Activated CD4-positive, alpha-beta T cell treated with anti-CD3 and anti-CD28 coated beads, Interleukin-2, amount 10 ng/mL, durations not matched to agents 24 days and 14 days (primary cell): ENCODE results near the gene AGR2. TPM values are rescaled to one million over a fixed set of nuclear protein-coding genes. Genes with fewer than 3 reads are reported as not detected.

ENCODE experiments used
- DNase-seq: peaks from one replicate; pipeline ENCODE4 v3.0.0; 2022
- H3K27ac Mint-ChIP-seq: one replicate; pipeline ENCODE4 v1.8.0; 2022; ENCODE audit warnings: mild to moderate bottlenecking, mixed read lengths
- H3K27me3 Mint-ChIP-seq: one replicate; pipeline ENCODE4 v1.8.0; 2022; ENCODE audit warnings: mixed read lengths
- H3K36me3 Mint-ChIP-seq: one replicate; pipeline ENCODE4 v1.8.0; 2022; ENCODE audit warnings: low read depth, mild to moderate bottlenecking, mixed read lengths
- H3K4me1 Mint-ChIP-seq: one replicate; pipeline ENCODE4 v1.8.0; 2021; ENCODE audit warnings: mixed read lengths
- H3K4me3 Mint-ChIP-seq: one replicate; pipeline ENCODE4 v1.8.0; 2022; ENCODE audit warnings: mild to moderate bottlenecking, moderate library complexity, mixed read lengths
- H3K9me3 Mint-ChIP-seq: one replicate; pipeline ENCODE4 v1.8.0; 2021; ENCODE audit warnings: mixed read lengths
- intact Hi-C: fragments of 100-400 bp; cut with micrococcal nuclease; formaldehyde crosslinking; loops from one replicate; pipeline ENCODE4 v1.15.1; 2023
- total RNA-seq: library from RNA; stranded (reverse); gene quantifications from 2 replicates; pipeline ENCODE4 v1.2.3, GENCODE V29; 2022

The AGR2 gene
- total RNA-seq, 1 donor from 2014 or later, result not detected

DNA sequence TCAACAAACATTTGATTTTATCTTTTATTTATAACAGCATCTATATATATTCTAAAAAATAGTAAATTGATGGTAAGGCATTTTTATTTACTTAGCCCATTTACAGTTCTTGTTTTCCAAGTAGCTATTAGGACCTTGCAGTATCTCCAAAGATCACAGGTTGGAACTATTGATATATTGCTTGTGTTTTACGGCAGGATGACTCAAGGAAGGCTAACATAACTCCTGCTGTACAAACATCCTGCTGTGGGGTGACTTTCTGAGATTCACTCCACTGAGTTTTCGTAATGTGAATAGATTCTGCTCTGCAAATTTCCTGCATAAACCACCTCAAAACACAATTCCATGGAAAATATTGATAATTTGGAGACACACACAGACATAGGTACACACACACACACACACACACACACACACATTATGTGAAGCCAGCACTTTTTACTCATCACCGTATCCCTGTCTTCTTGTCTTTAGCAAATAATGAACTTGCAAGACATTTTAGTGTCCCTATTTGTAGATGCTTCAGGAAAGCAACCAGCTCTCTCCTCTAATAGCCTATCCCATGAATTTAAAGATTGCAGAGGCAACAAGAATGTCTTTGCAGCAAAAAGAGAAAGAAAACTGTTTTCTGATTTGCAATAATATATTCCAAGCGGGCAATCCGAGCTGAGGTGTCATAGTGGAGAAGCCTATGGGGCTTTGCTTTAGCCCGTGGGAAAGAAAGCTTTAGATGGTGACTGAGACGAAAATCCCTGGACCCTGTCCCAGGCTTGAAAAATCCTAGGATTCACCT lies 722 bp downstream of the AGR2 start:
- Mint-ChIP-seq H3K4me1 (no peaks in the 10 kb centered on the region), H3K9me3 (no peaks in the 10 kb centered on the region), H3K27me3 (peaks cover 11% of the 10 kb centered on the region), H3K36me3 (no peaks in the 10 kb centered on the region), H3K27ac (no peak overlapping the region), H3K4me3 (no peak overlapping the region)
- no peak for DNase-seq
- intact Hi-C loops, result no loop called here

DNA sequence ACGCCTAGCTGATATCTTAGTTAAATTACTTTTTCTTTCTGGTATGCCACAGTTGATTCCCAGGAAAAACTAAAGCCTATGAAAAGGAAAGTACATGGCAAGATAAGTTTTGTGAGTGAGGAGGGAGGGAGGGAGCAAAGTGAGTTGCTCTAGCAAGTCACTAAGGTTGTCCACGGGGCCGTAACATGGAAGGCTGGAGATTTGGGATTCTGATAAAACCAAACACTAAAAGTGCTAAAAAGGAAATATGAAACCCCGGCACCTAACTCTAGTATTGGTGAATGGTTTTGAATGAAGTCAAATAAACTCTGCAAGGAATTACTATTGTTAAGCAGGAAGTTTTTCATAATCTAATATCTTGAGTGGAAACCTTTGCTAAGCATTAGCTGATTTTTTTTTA lies 1.7 kb downstream of the AGR2 start:
- Mint-ChIP-seq H3K36me3 (no peaks in the 10 kb centered on the region), H3K4me1 (no peaks in the 10 kb centered on the region), H3K9me3 (no peaks in the 10 kb centered on the region), H3K27me3 (peaks cover 11% of the 10 kb centered on the region), H3K27ac (no peak overlapping the region), H3K4me3 (no peak overlapping the region)
- intact Hi-C loops, result no loop called here
- no peak for DNase-seq

DNA sequence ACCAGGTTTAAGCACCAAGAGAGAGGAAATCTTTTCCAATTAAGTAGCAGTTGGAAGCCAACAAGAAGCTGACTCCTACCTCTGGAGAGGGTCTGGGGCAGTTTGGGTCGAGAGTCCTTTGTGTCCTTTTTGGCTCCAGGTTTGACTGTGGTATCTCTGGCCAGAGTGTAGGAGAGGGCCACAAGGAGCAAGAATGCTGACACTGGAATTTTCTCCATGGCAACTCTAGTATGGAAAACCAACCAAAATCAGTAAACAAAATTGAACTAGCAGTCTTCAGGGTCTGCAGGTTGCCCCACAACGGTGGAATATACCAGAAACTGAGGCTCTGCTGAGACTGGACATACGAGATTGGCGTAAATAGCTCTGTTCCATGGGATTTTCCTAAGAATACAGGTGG lies 3.2 kb downstream of the AGR2 start:
- no peaks in the 10 kb centered on the region for H3K4me1 Mint-ChIP-seq
- H3K27ac Mint-ChIP-seq, result no peak overlapping the region
- peaks cover 8% of the 10 kb centered on the region for H3K27me3 Mint-ChIP-seq
- no peaks in the 10 kb centered on the region for H3K9me3 Mint-ChIP-seq
- no peak overlapping the region for H3K4me3 Mint-ChIP-seq
- intact Hi-C loops, result loop anchor here (1.0 kb wide), 1 partner anchor 117 kb away; no protein-coding TSS in a partner anchor
- DNase-seq, result no peak
- no peaks in the 10 kb centered on the region for H3K36me3 Mint-ChIP-seq

DNA sequence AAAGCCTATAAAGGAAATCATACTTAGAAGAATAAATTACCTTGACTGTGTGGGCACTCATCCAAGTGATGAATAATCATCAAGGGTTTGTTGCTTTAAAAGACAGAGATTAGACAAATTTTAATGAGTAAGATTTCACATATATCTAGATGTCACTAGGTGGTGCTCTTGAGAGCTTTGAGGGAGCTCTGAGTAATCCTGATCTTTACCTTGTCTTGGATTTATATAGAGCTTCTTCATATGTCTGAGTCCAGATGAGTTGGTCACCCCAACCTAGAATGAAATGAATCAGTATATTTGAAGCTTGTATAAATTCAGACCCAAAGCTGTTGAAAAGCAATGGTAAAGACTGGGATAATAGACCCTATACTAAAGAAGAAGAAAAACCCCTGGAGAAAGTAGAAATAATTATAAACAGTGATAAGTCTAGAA lies 3.7 kb downstream of the AGR2 start:
- no peak for DNase-seq
- Mint-ChIP-seq H3K27me3 (peaks cover 7% of the 10 kb centered on the region), H3K27ac (no peak overlapping the region), H3K4me3 (no peak overlapping the region), H3K36me3 (no peaks in the 10 kb centered on the region), H3K4me1 (no peaks in the 10 kb centered on the region), H3K9me3 (no peaks in the 10 kb centered on the region)
- intact Hi-C loops, result loop anchor here (1.0 kb wide), 1 partner anchor 117 kb away; no protein-coding TSS in a partner anchor

DNA sequence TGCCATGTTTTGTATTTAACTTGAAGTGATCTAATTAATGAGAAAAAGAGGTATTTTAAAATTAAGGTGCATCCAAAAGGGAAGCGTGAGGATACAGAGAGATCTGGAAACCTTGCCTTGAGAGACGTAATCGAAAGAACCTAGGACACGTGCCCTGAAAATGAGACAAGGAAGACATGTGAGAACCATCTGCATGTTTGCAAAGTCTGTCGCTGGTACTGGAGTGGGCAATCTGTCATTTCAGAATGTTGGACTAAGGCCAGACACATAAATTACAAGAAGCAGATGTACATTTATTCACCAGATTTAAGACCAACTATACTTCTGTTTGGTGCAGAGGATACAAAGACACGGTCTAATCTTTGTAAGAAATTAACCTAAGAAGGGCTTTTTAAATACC lies 9.2 kb downstream of the AGR2 start:
- Mint-ChIP-seq H3K4me3 (no peak overlapping the region), H3K36me3 (no peaks in the 10 kb centered on the region), H3K4me1 (no peaks in the 10 kb centered on the region), H3K27ac (no peak overlapping the region), H3K9me3 (no peaks in the 10 kb centered on the region), H3K27me3 (peaks cover 16% of the 10 kb centered on the region)
- intact Hi-C loops, result no loop called here
- DNase-seq, result no peak

DNA sequence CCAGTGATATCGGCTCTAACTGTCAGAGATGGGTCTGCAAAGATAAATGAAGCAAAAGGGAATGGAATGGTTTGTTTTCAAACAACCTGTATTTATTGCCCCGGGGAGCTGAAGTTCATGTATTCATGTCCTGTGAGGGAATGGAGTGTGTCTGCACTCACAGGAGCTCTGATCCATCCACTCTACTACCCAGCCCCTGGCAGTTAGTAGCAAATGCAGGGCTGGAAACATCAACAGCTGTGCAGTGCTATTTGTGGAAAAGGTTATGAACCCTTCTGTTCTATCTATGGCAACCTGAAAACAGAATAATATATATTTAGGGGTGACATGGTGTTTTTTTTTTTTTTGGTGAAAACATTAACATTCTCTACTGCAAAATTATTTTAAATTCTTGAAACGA lies 9.8 kb downstream of the AGR2 start:
- H3K4me1 Mint-ChIP-seq, result no peaks in the 10 kb centered on the region
- no peaks in the 10 kb centered on the region for H3K9me3 Mint-ChIP-seq
- DNase-seq, result no peak
- no peak overlapping the region for H3K27ac Mint-ChIP-seq
- H3K27me3 Mint-ChIP-seq, result peaks cover 16% of the 10 kb centered on the region
- intact Hi-C loops, result no loop called here
- H3K4me3 Mint-ChIP-seq, result no peak overlapping the region
- H3K36me3 Mint-ChIP-seq, result no peaks in the 10 kb centered on the region

DNA sequence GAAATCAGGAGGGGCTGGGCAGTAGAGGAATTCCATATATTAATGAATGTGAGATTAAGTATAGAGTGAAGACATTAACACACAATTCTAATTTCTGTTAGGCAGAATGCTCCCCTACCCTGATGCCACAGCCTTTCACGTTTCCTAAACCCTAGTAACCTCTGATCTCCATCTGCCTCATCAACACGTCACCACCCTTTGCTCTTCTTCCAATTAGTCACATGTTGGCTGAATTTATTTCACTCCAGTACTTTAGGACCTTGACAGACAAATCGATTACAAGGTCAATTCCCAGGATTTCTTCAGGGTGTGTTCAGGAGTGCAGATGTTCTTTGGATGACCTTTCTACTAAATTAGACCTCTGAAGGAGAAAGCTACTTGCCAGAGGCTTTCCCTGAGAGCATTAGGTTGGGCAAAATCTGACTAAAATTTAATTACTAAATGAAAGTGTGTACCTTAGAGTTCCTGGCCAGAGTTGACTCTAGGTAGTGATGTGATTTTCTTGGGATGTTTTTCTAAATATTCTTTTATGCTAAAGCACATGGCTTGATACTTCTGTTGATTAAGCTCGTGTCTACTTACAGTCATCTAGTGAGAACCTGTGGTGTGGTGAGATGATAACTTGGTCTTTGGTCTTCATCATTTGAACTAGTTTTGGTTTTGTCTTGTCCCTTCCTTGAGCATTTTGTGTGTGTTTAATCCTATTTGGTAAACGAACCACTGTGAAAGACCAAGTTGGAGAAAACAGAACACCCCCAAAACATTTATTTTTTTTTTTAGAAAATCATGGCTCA lies 12.7 kb downstream of the AGR2 start:
- Mint-ChIP-seq H3K9me3 (no peaks in the 10 kb centered on the region), H3K36me3 (no peaks in the 10 kb centered on the region), H3K4me1 (no peaks in the 10 kb centered on the region), H3K27ac (no peak overlapping the region), H3K27me3 (peaks cover 16% of the 10 kb centered on the region), H3K4me3 (no peak overlapping the region)
- DNase-seq, result no peak
- intact Hi-C loops, result no loop called here

DNA sequence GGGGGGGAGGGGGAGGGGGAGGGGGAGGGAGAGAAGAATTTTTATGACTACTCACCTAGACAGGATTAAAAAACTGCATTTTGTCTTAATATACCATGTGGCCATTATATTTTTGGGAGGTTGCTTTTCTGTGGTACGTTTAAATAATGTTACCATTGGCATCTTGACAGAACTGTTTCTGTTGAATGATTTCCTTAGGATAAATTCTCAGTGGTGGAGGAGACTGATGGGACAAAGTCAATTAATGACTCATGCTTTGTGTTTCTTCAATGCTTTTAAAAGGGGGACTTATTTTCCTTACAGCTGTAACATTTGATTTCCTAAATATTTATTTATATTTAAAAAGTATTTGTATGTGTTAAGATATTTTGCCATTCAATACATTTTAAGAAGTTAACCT lies 13.7 kb downstream of the AGR2 start:
- Mint-ChIP-seq H3K27me3 (peaks cover 14% of the 10 kb centered on the region), H3K4me1 (no peaks in the 10 kb centered on the region), H3K4me3 (no peak overlapping the region), H3K36me3 (no peaks in the 10 kb centered on the region), H3K9me3 (no peaks in the 10 kb centered on the region), H3K27ac (no peak overlapping the region)
- DNase-seq, result no peak
- intact Hi-C loops, result no loop called here

DNA sequence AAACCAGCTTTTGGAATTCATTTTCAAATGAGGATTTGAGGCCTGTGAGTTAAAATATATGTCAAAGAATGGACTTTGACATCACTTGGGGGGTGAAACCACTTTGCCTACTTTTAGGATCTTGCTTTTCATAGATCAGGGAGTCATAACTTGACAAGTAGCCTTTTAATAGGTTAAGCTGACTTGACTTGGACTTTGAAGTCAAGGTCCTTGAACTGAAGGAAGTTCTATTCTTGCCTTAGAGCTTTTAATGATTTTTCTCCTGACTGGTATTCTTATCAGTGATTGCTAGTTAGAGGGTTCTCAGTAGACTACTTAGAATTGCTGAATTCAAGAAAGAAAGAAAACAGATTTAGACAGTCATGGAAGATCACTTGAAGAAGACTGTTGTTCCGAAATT lies 17.7 kb downstream of the AGR2 start:
- H3K4me3 Mint-ChIP-seq, result no peak overlapping the region
- H3K36me3 Mint-ChIP-seq, result no peaks in the 10 kb centered on the region
- H3K9me3 Mint-ChIP-seq, result no peaks in the 10 kb centered on the region
- DNase-seq, result no peak
- intact Hi-C loops, result no loop called here
- H3K27me3 Mint-ChIP-seq, result peaks cover 2% of the 10 kb centered on the region
- H3K4me1 Mint-ChIP-seq, result no peaks in the 10 kb centered on the region
- no peak overlapping the region for H3K27ac Mint-ChIP-seq

DNA sequence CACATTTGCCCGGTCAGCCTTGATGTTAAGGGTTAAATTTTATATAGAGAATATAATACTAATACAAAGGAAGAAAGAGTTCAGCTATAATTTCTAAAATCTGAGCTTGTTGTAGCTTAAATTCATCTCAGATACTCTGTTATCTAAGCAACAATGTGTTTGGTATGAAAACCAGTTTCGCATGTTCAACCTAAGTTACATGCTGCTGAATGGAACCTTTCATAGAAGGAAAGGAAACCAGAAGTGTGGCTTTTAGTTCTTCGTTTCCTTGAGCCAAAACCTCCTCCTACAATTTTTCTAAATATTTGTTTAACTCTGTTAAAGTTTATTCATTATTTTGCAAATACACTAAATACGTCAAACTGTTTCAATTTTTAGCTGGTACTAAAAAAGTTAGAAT lies 18.5 kb downstream of the AGR2 start:
- H3K27ac Mint-ChIP-seq, result no peak overlapping the region
- intact Hi-C loops, result no loop called here
- H3K4me3 Mint-ChIP-seq, result no peak overlapping the region
- no peaks in the 10 kb centered on the region for H3K36me3 Mint-ChIP-seq
- DNase-seq, result no peak
- H3K9me3 Mint-ChIP-seq, result no peaks in the 10 kb centered on the region
- H3K4me1 Mint-ChIP-seq, result no peaks in the 10 kb centered on the region
- H3K27me3 Mint-ChIP-seq, result peaks cover 2% of the 10 kb centered on the region

DNA sequence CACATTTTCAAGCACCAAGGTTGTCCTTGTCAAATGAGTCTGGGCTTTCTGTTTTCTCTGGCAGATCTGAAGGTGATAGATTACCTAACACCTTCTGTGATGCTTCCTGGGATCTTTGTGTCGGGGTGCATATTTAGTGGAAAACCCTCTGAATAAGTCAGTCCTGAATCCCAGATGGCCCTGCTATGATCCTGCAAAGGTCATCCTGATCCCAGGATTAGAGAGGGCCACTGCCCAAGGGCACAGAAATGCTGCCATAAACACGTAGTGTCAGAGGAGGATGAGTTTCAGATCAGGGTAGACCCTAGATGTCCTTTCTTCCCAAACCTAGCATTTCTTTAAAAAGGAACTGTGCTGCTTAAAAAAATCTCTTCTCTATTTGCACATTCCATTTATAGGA lies 19.0 kb downstream of the AGR2 start:
- H3K27me3 Mint-ChIP-seq, result peaks cover 2% of the 10 kb centered on the region
- intact Hi-C loops, result no loop called here
- H3K4me3 Mint-ChIP-seq, result no peak overlapping the region
- H3K9me3 Mint-ChIP-seq, result no peaks in the 10 kb centered on the region
- no peaks in the 10 kb centered on the region for H3K4me1 Mint-ChIP-seq
- DNase-seq, result peak; percentile 33
- no peak overlapping the region for H3K27ac Mint-ChIP-seq
- no peaks in the 10 kb centered on the region for H3K36me3 Mint-ChIP-seq

DNA sequence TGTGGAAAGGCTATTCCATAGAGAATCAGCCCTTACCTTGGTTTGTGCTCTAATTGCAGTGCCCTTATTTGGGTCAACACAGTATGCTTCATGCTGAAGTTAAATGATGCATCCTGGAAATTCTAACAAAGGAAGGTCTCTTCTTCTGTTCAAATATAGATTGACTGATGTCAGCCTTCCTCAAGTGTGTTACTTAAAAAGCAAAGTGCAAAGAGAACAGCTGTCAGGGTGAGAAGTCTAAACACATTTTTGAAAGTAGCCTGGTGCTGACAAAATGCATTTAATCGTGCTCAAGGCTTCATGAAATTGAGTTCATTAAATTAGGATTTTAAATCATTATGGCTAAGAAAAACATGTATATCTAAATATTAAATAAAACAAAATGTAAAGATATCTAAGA lies 19.5 kb downstream of the AGR2 start:
- Mint-ChIP-seq H3K4me3 (no peak overlapping the region), H3K4me1 (no peaks in the 10 kb centered on the region), H3K27me3 (peaks cover 2% of the 10 kb centered on the region), H3K9me3 (no peaks in the 10 kb centered on the region), H3K36me3 (no peaks in the 10 kb centered on the region), H3K27ac (no peak overlapping the region)
- no peak for DNase-seq
- intact Hi-C loops, result no loop called here

DNA sequence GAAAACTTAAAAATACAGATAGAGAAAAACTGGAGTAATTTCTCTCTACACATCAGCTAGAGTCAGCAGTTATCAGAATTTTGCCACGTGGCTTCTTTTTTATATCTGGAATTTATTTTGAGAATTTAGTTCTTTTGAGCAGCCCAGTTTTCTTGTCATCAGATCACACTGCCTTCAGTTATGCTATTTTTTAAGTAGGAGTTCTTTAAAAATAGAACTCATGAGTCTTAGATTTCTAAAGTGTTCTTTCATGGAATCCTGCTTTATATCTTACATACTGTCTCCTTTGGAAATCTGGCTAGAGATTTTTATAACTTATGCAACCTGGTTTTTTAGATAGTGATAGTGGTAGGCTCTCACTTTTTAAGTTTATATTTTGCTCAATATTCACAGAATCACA lies 24.2 kb downstream of the AGR2 start:
- Mint-ChIP-seq H3K9me3 (no peaks in the 10 kb centered on the region), H3K4me1 (no peaks in the 10 kb centered on the region), H3K36me3 (no peaks in the 10 kb centered on the region), H3K4me3 (no peak overlapping the region), H3K27me3 (no peaks in the 10 kb centered on the region), H3K27ac (no peak overlapping the region)
- intact Hi-C loops, result no loop called here
- no peak for DNase-seq

DNA sequence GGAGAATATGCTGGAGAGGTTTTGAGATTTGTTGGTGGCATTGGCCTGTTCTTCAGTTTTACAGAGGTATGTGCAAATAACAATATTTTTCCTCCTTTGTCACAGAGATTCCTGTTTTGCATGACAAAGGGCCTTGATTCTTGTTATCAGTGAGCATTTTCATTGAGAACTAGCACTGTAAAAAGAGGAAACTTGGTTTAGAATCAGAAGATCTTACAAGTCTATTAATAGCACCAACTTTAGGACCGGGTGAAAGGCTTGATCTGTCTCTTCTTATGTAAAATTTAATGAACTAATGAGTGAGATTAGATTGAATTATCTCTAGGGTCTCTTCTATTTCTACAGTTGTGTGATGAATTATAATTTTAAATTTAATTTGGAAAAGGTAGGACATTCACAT lies 25.7 kb downstream of the AGR2 start:
- no peaks in the 10 kb centered on the region for H3K9me3 Mint-ChIP-seq
- intact Hi-C loops, result no loop called here
- no peak overlapping the region for H3K4me3 Mint-ChIP-seq
- DNase-seq, result no peak
- H3K27ac Mint-ChIP-seq, result no peak overlapping the region
- peaks cover 3% of the 10 kb centered on the region for H3K27me3 Mint-ChIP-seq
- H3K36me3 Mint-ChIP-seq, result no peaks in the 10 kb centered on the region
- no peaks in the 10 kb centered on the region for H3K4me1 Mint-ChIP-seq
